Duodenal mucosa (tissue), 2 donors: ENCODE data around the gene L1TD1.

Experiments
- H3K27ac ChIP-seq: one replicate; pipeline ENCODE4 v1.7.0; 2013; ENCODE audit warnings: low read depth, low read length
- H3K27me3 ChIP-seq, 2 donors: one replicate each; pipeline ENCODE4 v1.7.0; 2013; ENCODE audit warnings: low read length in 2 of 2, control low read depth in 1 of 2; ENCODE audit not compliant: insufficient read depth in 2 of 2, control insufficient read depth in 1 of 2
- H3K36me3 ChIP-seq, 2 donors: one replicate each; pipeline ENCODE4 v1.7.0; 2013; ENCODE audit warnings: low read length in 2 of 2, control low read depth in 1 of 2; ENCODE audit not compliant: insufficient read depth in 2 of 2, control insufficient read depth in 1 of 2
- H3K4me1 ChIP-seq, 2 donors: one replicate each; pipeline ENCODE4 v1.7.0; 2013; ENCODE audit warnings: low read length in 2 of 2, control low read depth in 1 of 2; ENCODE audit not compliant: insufficient read depth in 2 of 2, control insufficient read depth in 1 of 2
- H3K4me3 ChIP-seq, 2 donors: one replicate each; pipeline ENCODE4 v1.7.0; 2013; ENCODE audit warnings: low read length in 2 of 2, low read depth in 1 of 2
- H3K9ac ChIP-seq, 2 donors: one replicate each; pipeline ENCODE4 v1.7.0; 2013; ENCODE audit warnings: low read length in 2 of 2, low read depth in 1 of 2
- H3K9me3 ChIP-seq, 2 donors: one replicate each; pipeline ENCODE4 v1.7.0; 2013; ENCODE audit warnings: low read length in 2 of 2, control low read depth in 1 of 2; ENCODE audit not compliant: control insufficient read depth in 1 of 2

Gene L1TD1

GRCh38 chr1:62198069-62198780 lies 3.6 kb downstream of the L1TD1 start:
- Histone ChIP-seq H3K9me3 (no peaks in the 10 kb centered on the region), H3K36me3 (no peaks in the 10 kb centered on the region), H3K27ac (no peak overlapping the region), H3K4me3 (no peak overlapping the region), H3K27me3 (peaks cover 5 to 6% of the 10 kb centered on the region in 2 donors), H3K4me1 (no peaks in the 10 kb centered on the region), H3K9ac (no peak overlapping the region)

- Histone ChIP-seq H3K27ac (no peak overlapping the region), H3K4me1 (no peaks in the 10 kb centered on the region), H3K9me3 (no peaks in the 10 kb centered on the region), H3K9ac (no peak overlapping the region), H3K4me3 (no peak overlapping the region), H3K36me3 (no peaks in the 10 kb centered on the region), H3K27me3 (peaks cover 5 to 6% of the 10 kb centered on the region in 2 donors)
Observed at GRCh38 chr1:62198781-62199125, 4.1 kb downstream of the L1TD1 start.

- Histone ChIP-seq H3K9ac (no peak overlapping the region), H3K27ac (no peak overlapping the region), H3K27me3 (no peaks in the 10 kb centered on the region), H3K4me3 (no peak overlapping the region), H3K36me3 (no peaks in the 10 kb centered on the region), H3K9me3 (peaks cover 4 to 5% of the 10 kb centered on the region in 2 donors), H3K4me1 (no peaks in the 10 kb centered on the region)
Observed at GRCh38 chr1:62207187-62207586, 12.5 kb downstream of the L1TD1 start.

GRCh38 chr1:62208087-62208486 lies 13.4 kb downstream of the L1TD1 start:
- Histone ChIP-seq H3K27me3 (no peaks in the 10 kb centered on the region), H3K9me3 (peaks cover 4 to 5% of the 10 kb centered on the region in 2 donors), H3K36me3 (no peaks in the 10 kb centered on the region), H3K4me3 (no peak overlapping the region), H3K4me1 (no peaks in the 10 kb centered on the region), H3K9ac (no peak overlapping the region), H3K27ac (no peak overlapping the region)

- no peaks in the 10 kb centered on the region for H3K4me1 ChIP-seq
- H3K9ac ChIP-seq = no peak overlapping the region
- H3K27ac ChIP-seq = no peak overlapping the region
- peaks cover 4 to 5% of the 10 kb centered on the region in 2 donors for H3K9me3 ChIP-seq
- H3K27me3 ChIP-seq = no peaks in the 10 kb centered on the region
- no peak overlapping the region for H3K4me3 ChIP-seq
- H3K36me3 ChIP-seq = no peaks in the 10 kb centered on the region
Observed at GRCh38 chr1:62208970-62209369, 14.3 kb downstream of the L1TD1 start.

GRCh38 chr1:62209931-62210595 lies 15.4 kb downstream of the L1TD1 start:
- Histone ChIP-seq H3K27me3 (no peaks in the 10 kb centered on the region), H3K9me3 (peaks cover 4 to 5% of the 10 kb centered on the region in 2 donors), H3K36me3 (no peaks in the 10 kb centered on the region), H3K27ac (no peak overlapping the region), H3K4me1 (no peaks in the 10 kb centered on the region), H3K9ac (no peak overlapping the region), H3K4me3 (no peak overlapping the region)

GRCh38 chr1:62210960-62211359 lies 16.3 kb downstream of the L1TD1 start:
- H3K4me1 ChIP-seq = no peaks in the 10 kb centered on the region
- H3K27me3 ChIP-seq = no peaks in the 10 kb centered on the region
- H3K36me3 ChIP-seq = no peaks in the 10 kb centered on the region
- H3K27ac ChIP-seq = no peak overlapping the region
- H3K4me3 ChIP-seq = no peak overlapping the region
- no peak overlapping the region for H3K9ac ChIP-seq
- H3K9me3 ChIP-seq = peaks cover 4 to 5% of the 10 kb centered on the region in 2 donors

- H3K4me3 ChIP-seq = no peak overlapping the region
- H3K27ac ChIP-seq = no peak overlapping the region
- peaks cover 4 to 5% of the 10 kb centered on the region in 2 donors for H3K9me3 ChIP-seq
- no peaks in the 10 kb centered on the region for H3K4me1 ChIP-seq
- no peaks in the 10 kb centered on the region for H3K36me3 ChIP-seq
- H3K9ac ChIP-seq = no peak overlapping the region
- H3K27me3 ChIP-seq = no peaks in the 10 kb centered on the region
Observed at GRCh38 chr1:62212411-62212810, 17.8 kb downstream of the L1TD1 start.

- Histone ChIP-seq H3K4me1 (no peaks in the 10 kb centered on the region), H3K4me3 (no peak overlapping the region), H3K27me3 (no peaks in the 10 kb centered on the region), H3K36me3 (no peaks in the 10 kb centered on the region), H3K27ac (no peak overlapping the region), H3K9me3 (peaks cover 4 to 5% of the 10 kb centered on the region in 2 donors), H3K9ac (no peak overlapping the region)
Observed at GRCh38 chr1:62213075-62213914, 18.6 kb downstream of the L1TD1 start.

- H3K36me3 ChIP-seq = no peaks in the 10 kb centered on the region
- no peaks in the 10 kb centered on the region for H3K27me3 ChIP-seq
- no peaks in the 10 kb centered on the region for H3K4me1 ChIP-seq
- no peak overlapping the region for H3K4me3 ChIP-seq
- H3K9ac ChIP-seq = no peak overlapping the region
- no peaks in the 10 kb centered on the region for H3K9me3 ChIP-seq
- H3K27ac ChIP-seq = no peak overlapping the region
Observed at GRCh38 chr1:62218604-62219003, 24.0 kb downstream of the L1TD1 start.
